Stimulated activated effector memory CD8-positive, alpha-beta T cell treated with anti-CD3 and anti-CD28 coated beads, Interleukin-12 subunit alpha, Interleukin-12 subunit beta, amount 100 ng/mL, for 72 hours (primary cell): ENCODE data around the gene LRRC17.
A peak's percentile ranks its signal among the peaks of the same experiment; 100 is the strongest.

Experiments used
- ATAC-seq: fragments of 150-1000 bp; cut with Tn5 transposase; 2 replicates; pipeline ENCODE4 v1.10.0; 2021
- DNase-seq, 2 donors: peaks; one replicate each; pipeline ENCODE4 v3.0.0; 2021 to 2022; ENCODE audit warnings: low spot score in 2 of 2
- H3K27ac Mint-ChIP-seq: one replicate; pipeline ENCODE4 v1.8.0; 2022; ENCODE audit warnings: mild to moderate bottlenecking, mixed read lengths
- H3K36me3 Mint-ChIP-seq: one replicate; pipeline ENCODE4 v1.8.0; 2022; ENCODE audit warnings: mild to moderate bottlenecking, mixed read lengths
- H3K4me1 Mint-ChIP-seq: one replicate; pipeline ENCODE4 v1.8.0; 2022; ENCODE audit warnings: mixed read lengths
- H3K4me3 Mint-ChIP-seq: one replicate; pipeline ENCODE4 v1.8.0; 2022; ENCODE audit warnings: mild to moderate bottlenecking, mixed read lengths
- H3K9me3 Mint-ChIP-seq: one replicate; pipeline ENCODE4 v1.8.0; 2022; ENCODE audit warnings: mixed read lengths

LRRC17 gene

GRCh38 chr7:102982235-102982634 lies 69.4 kb downstream of the LRRC17 start:
- Mint-ChIP-seq H3K4me1 (no peaks in the 10 kb centered on the region), H3K36me3 (no peaks in the 10 kb centered on the region), H3K27ac (no peak overlapping the region), H3K4me3 (no peak overlapping the region), H3K9me3 (no peaks in the 10 kb centered on the region)
- ATAC-seq: no peak
- DNase-seq: no peak

- H3K4me3 Mint-ChIP-seq: no peak overlapping the region
Observed at GRCh38 chr7:102983602-102984001, 70.8 kb downstream of the LRRC17 start.

GRCh38 chr7:102985176-102985783 lies 72.5 kb downstream of the LRRC17 start:
- Mint-ChIP-seq H3K36me3 (no peaks in the 10 kb centered on the region), H3K4me3 (no peak overlapping the region), H3K4me1 (no peaks in the 10 kb centered on the region), H3K27ac (no peak overlapping the region), H3K9me3 (no peaks in the 10 kb centered on the region)
- DNase-seq (no peak), ATAC-seq (no peak)

More at GRCh38 chr7:102983602-102984001, 70.8 kb downstream of the LRRC17 start:
- H3K36me3 Mint-ChIP-seq: no peaks in the 10 kb centered on the region
- DNase-seq: no peak
- no peaks in the 10 kb centered on the region for H3K9me3 Mint-ChIP-seq
- H3K27ac Mint-ChIP-seq: no peak overlapping the region
- no peaks in the 10 kb centered on the region for H3K4me1 Mint-ChIP-seq
- no peak for ATAC-seq

GRCh38 chr7:102988088-102988487 lies 75.3 kb downstream of the LRRC17 start:
- Mint-ChIP-seq H3K4me1 (no peaks in the 10 kb centered on the region), H3K36me3 (no peaks in the 10 kb centered on the region), H3K4me3 (no peak overlapping the region), H3K9me3 (no peaks in the 10 kb centered on the region), H3K27ac (no peak overlapping the region)
- DNase-seq: no peak
- ATAC-seq: no peak

GRCh38 chr7:102988631-102989560 lies 76.1 kb downstream of the LRRC17 start:
- DNase-seq (no peak), ATAC-seq (no peak)
- Mint-ChIP-seq H3K4me1 (no peaks in the 10 kb centered on the region), H3K27ac (no peak overlapping the region), H3K36me3 (no peaks in the 10 kb centered on the region), H3K9me3 (no peaks in the 10 kb centered on the region), H3K4me3 (no peak overlapping the region)

- H3K4me1 Mint-ChIP-seq: no peaks in the 10 kb centered on the region
- ATAC-seq: no peak
Observed at GRCh38 chr7:102990642-102991041, 77.8 kb downstream of the LRRC17 start.

GRCh38 chr7:102991077-102991539 lies 78.3 kb downstream of the LRRC17 start:
- no peak for DNase-seq
- no peak overlapping the region for H3K27ac Mint-ChIP-seq
- no peaks in the 10 kb centered on the region for H3K9me3 Mint-ChIP-seq
- H3K4me1 Mint-ChIP-seq: no peaks in the 10 kb centered on the region
- H3K36me3 Mint-ChIP-seq: no peaks in the 10 kb centered on the region
- ATAC-seq: no peak
- no peak overlapping the region for H3K4me3 Mint-ChIP-seq

More at GRCh38 chr7:102990642-102991041, 77.8 kb downstream of the LRRC17 start:
- no peaks in the 10 kb centered on the region for H3K9me3 Mint-ChIP-seq
- H3K27ac Mint-ChIP-seq: no peak overlapping the region
- no peak overlapping the region for H3K4me3 Mint-ChIP-seq
- no peaks in the 10 kb centered on the region for H3K36me3 Mint-ChIP-seq
- DNase-seq: no peak

GRCh38 chr7:102991540-102992214 lies 78.9 kb downstream of the LRRC17 start:
- no peak for DNase-seq
- Mint-ChIP-seq H3K4me3 (no peak overlapping the region), H3K9me3 (no peaks in the 10 kb centered on the region), H3K27ac (no peak overlapping the region), H3K36me3 (no peaks in the 10 kb centered on the region), H3K4me1 (no peaks in the 10 kb centered on the region)
- peak; percentile 77 for ATAC-seq

- DNase-seq: no peak
- ATAC-seq: no peak
- Mint-ChIP-seq H3K27ac (no peak overlapping the region), H3K4me1 (no peaks in the 10 kb centered on the region), H3K36me3 (no peaks in the 10 kb centered on the region), H3K4me3 (no peak overlapping the region), H3K9me3 (no peaks in the 10 kb centered on the region)
Observed at GRCh38 chr7:102992509-102992937, 79.7 kb downstream of the LRRC17 start.

GRCh38 chr7:102992938-102993717 lies 80.3 kb downstream of the LRRC17 start:
- ATAC-seq (no peak), DNase-seq (no peak)
- H3K4me1 Mint-ChIP-seq: no peaks in the 10 kb centered on the region
- H3K27ac Mint-ChIP-seq: no peak overlapping the region
- no peaks in the 10 kb centered on the region for H3K36me3 Mint-ChIP-seq
- H3K9me3 Mint-ChIP-seq: no peaks in the 10 kb centered on the region
- H3K4me3 Mint-ChIP-seq: no peak overlapping the region

GRCh38 chr7:102993718-102994029 lies 80.9 kb downstream of the LRRC17 start:
- ATAC-seq: no peak
- H3K27ac Mint-ChIP-seq: no peak overlapping the region
- no peaks in the 10 kb centered on the region for H3K4me1 Mint-ChIP-seq
- no peak overlapping the region for H3K4me3 Mint-ChIP-seq
- H3K36me3 Mint-ChIP-seq: no peaks in the 10 kb centered on the region
- H3K9me3 Mint-ChIP-seq: no peaks in the 10 kb centered on the region
- DNase-seq: no peak

- no peak for ATAC-seq
- Mint-ChIP-seq H3K9me3 (no peaks in the 10 kb centered on the region), H3K4me1 (no peaks in the 10 kb centered on the region), H3K4me3 (no peak overlapping the region), H3K27ac (no peak overlapping the region), H3K36me3 (no peaks in the 10 kb centered on the region)
- no peak for DNase-seq
Observed at GRCh38 chr7:102994567-102994966, 81.8 kb downstream of the LRRC17 start.
